ENCODE data around the gene KMT2C. TPM values are rescaled to one million over a fixed set of nuclear protein-coding genes. Genes with fewer than 3 reads are reported as not detected.
"Not testable (repeated sequence)": the region's sequence is repeated elsewhere in the genome, so short reads cannot be mapped to it uniquely, and the experiment has no call there.

The KMT2C gene
- total RNA-seq, result 59.4 and 68.4 TPM in 2 replicates

DNA sequence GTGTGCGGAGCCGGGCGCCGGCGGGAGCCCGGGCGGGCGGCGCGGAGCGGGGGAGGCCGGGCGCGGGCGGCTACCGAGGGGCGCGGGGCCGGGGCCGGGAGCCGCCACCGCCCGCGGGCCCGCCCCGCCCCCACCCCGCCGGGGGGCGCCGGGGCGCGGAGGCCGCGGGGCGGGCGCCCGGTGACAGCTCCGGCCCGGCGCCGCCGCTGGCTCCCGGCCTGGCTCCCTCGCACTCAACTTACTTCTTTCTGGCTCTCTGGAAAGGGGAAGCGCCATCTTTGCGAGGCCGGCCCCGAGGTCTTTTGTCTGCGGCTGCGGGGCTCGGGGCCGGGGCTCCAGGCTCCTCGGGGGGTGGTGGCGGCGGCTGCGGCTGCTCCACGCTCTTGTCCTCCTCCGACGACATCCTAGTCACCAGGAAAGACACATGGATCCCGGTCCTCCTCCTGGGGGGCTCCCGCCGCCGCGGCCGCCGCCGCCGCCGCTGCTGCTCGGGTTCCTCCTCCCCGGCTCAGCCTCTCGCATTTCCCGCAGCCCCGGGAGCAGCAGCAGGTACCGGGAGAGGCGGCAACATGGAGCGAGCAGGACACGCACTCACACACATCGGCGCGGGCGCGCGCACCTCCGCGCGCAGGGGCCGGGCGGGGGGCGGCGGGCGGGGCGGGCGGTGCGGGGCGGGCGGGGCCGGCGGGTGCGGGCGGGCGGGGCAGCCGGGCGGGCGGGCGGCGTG is at the start of gene KMT2C:
TSS of gene KMT2C (minus strand) at position 620 of the 727 bp plus-strand sequence. CDS start at position 403, 217 bp downstream.
- H3K27me3 Mint-ChIP-seq, result no peaks in the 10 kb centered on the region
- H3K9me3 Mint-ChIP-seq, result no peaks in the 10 kb centered on the region
- DNase-seq, result peak; percentile 87
- peaks cover 20% of the 10 kb centered on the region for H3K4me1 Mint-ChIP-seq
- H3K27ac Mint-ChIP-seq, result peak within 1 kb of the TSS; percentile 93
- peaks cover 2% of the 10 kb centered on the region for H3K36me3 Mint-ChIP-seq (ENCODE audit: low read depth)
- peak within 1 kb of the TSS; percentile 88 for H3K4me3 Mint-ChIP-seq
- intact Hi-C loops (cut with micrococcal nuclease), result loop anchor here (1.0 kb wide), 1 partner anchor 28 kb away; no protein-coding TSS in a partner anchor

DNA sequence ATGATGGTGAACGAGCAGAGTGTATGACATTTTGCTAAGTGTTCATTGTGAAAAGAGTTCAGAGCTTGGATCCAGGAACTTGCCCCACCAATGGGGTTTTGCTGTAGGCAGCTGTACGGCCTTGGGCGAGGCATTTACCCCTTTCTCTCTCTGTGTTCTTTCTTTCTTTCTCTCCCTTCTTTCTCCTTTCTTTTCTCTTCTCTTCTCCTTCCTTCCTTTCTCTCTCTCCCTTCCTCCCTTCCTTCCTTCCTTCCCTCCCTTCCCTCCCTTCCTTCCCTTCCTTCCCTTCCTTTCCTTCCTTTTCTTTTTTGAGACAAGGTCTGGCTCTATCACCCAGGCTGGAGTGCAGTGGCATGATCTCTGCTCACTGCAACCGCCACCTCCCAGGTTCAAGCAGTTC is 45.3 kb upstream of the KMT2C start:
- intact Hi-C loops (cut with micrococcal nuclease), result no loop called here
- Mint-ChIP-seq H3K36me3 (ENCODE audit: low read depth) (no peaks in the 10 kb centered on the region), H3K9me3 (no peaks in the 10 kb centered on the region), H3K4me3 (no peak overlapping the region), H3K27me3 (no peaks in the 10 kb centered on the region), H3K4me1 (no peaks in the 10 kb centered on the region), H3K27ac (no peak overlapping the region)
- no peak for DNase-seq

DNA sequence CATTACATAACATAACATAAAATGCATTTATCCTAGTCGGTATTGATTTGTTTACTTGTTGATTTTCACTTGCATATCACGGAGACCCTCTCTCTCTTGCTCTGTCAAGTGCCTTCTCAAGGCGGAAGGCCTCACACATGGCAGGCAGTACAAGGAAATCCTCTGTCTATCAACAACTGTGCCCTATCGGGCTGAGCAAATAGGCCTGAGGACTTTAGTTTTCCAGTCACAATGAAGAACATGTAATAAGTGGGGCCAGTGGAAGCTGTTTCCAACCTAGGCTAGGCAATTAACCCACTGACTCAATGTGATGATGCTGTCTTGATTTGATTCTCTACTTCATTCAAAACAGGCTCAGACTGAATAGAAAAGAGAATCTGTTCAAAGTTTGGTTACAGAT is 44.9 kb upstream of the KMT2C start:
- Mint-ChIP-seq H3K4me3 (no peak overlapping the region), H3K36me3 (ENCODE audit: low read depth) (no peaks in the 10 kb centered on the region), H3K4me1 (no peaks in the 10 kb centered on the region), H3K27me3 (no peaks in the 10 kb centered on the region), H3K9me3 (no peaks in the 10 kb centered on the region), H3K27ac (no peak overlapping the region)
- no peak for DNase-seq
- intact Hi-C loops (cut with micrococcal nuclease), result no loop called here

DNA sequence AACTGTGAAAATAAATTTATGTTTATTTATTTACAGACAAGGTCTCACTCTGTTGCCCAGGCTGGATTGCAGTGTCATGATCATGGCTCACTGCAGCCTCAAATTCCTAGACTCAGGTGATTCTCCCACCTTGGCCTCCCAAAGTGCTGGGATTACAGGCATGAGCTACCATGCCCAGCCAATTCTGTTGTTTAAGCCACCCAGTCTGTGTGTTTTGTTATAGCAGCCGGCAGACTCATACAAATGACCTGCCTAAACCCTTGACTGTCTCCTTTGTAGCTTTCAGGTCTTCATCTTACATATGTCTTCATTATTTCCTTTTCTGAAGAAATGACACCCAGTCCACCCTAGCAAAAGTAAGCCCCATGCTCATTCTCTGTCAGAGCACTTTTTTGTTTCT is 43.8 kb upstream of the KMT2C start:
- Mint-ChIP-seq H3K27me3 (no peaks in the 10 kb centered on the region), H3K4me3 (no peak overlapping the region), H3K9me3 (no peaks in the 10 kb centered on the region), H3K36me3 (ENCODE audit: low read depth) (no peaks in the 10 kb centered on the region), H3K27ac (no peak overlapping the region), H3K4me1 (no peaks in the 10 kb centered on the region)
- DNase-seq, result no peak
- intact Hi-C loops (cut with micrococcal nuclease), result no loop called here

DNA sequence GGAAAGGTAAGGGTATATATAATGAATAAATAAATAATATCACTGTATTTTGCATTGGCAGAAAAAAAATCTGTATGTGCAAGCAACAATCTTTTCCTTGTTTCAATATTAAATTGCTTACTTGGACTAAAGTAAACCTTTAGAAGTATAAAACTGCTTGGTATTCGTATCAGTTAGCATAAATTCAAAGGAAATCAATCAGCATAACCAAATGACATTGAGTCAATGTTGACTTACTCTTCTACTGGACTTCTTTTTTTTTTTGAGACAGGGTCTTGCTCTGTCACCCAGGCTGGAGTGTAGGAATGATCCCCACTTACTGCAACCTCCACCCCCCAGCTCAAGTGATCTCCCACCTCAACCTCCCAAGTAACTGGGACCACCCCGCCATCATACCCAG is 42.3 kb upstream of the KMT2C start:
- Mint-ChIP-seq H3K9me3 (no peaks in the 10 kb centered on the region), H3K27ac (no peak overlapping the region), H3K4me1 (no peaks in the 10 kb centered on the region), H3K27me3 (no peaks in the 10 kb centered on the region), H3K4me3 (no peak overlapping the region), H3K36me3 (ENCODE audit: low read depth) (no peaks in the 10 kb centered on the region)
- intact Hi-C loops (cut with micrococcal nuclease), result no loop called here
- no peak for DNase-seq

DNA sequence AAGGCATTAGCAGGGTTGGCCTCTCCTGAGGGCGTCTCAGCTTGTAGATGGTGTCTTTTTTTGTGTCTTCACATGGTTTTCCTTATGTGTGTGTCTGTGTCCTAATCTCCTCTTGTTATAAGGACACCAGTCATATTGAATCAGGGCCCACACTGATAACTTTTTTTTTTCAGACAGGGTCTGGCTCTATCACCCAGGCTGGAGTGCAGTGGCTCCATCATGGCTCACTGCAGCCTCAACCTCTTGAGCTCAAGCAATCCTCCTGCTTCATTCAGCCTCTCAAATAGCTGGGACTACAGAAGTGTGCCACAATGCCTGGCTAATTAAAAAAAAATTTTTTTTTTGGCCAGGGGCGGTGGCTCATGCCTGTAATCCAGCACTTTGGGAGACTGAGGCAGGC is 41.3 kb upstream of the KMT2C start:
- Mint-ChIP-seq H3K27me3 (no peaks in the 10 kb centered on the region), H3K4me1 (no peaks in the 10 kb centered on the region), H3K4me3 (no peak overlapping the region), H3K9me3 (no peaks in the 10 kb centered on the region), H3K36me3 (ENCODE audit: low read depth) (no peaks in the 10 kb centered on the region), H3K27ac (no peak overlapping the region)
- no peak for DNase-seq
- intact Hi-C loops (cut with micrococcal nuclease), result no loop called here

DNA sequence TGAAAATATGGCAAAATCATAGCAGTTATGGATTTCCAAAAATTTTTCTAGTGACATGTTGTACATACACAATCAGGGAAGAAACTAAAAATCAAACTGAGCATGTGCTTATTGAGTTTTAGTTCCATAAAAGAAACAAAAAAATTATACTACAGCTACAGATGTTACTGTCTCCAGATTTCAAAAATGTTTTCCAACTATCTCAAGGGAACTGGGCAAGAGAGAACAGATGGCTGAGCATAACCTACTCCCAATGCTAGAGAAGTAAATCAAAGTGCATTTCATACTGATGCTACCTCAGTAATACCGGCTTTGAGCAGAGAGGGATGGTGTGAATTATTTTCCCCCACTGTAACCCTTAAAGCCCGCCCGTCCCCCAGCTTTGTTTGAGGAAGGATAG is 40.7 kb upstream of the KMT2C start:
- DNase-seq, result no peak
- peaks cover under 1% of the 10 kb centered on the region for H3K9me3 Mint-ChIP-seq
- H3K36me3 Mint-ChIP-seq (ENCODE audit: low read depth), result no peaks in the 10 kb centered on the region
- no peak overlapping the region for H3K27ac Mint-ChIP-seq
- intact Hi-C loops (cut with micrococcal nuclease), result no loop called here
- no peaks in the 10 kb centered on the region for H3K27me3 Mint-ChIP-seq
- H3K4me3 Mint-ChIP-seq, result no peak overlapping the region
- H3K4me1 Mint-ChIP-seq, result no peaks in the 10 kb centered on the region

DNA sequence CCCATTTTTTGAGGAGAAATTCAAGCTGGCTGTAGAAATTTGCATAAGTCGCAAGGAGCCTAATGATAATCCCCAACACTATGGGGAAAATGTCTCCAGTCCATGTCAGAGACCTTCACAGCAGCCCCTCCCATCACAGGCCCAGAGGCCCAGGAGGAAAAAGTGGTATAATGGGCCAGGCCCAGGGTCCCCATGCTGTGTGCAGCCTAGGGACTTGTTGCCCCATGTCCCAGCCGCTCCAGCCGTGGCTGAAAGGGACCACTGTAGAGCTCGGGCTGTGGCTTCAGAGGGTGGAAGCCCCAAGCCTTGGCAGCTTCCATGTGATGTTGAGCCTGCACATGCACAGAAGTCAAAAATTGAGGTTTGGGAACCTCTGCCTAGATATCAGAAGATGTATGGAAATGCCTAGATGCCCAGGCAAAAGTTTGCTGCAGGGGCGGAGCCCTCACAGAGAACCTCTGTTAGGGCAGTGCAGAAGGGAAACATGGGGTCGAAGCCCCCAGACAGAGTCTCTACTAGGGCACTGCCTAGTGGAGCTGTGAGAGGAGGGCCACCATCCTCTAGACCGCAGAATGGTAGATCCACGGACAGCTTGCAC is 35.3 kb upstream of the KMT2C start:
- DNase-seq; H3K36me3 Mint-ChIP-seq (ENCODE audit: low read depth); intact Hi-C loops (cut with micrococcal nuclease); H3K4me1 Mint-ChIP-seq; H3K4me3 Mint-ChIP-seq; H3K27me3 Mint-ChIP-seq; H3K27ac Mint-ChIP-seq: not testable (repeated sequence)
- peaks cover 10% of the 10 kb centered on the region for H3K9me3 Mint-ChIP-seq

DNA sequence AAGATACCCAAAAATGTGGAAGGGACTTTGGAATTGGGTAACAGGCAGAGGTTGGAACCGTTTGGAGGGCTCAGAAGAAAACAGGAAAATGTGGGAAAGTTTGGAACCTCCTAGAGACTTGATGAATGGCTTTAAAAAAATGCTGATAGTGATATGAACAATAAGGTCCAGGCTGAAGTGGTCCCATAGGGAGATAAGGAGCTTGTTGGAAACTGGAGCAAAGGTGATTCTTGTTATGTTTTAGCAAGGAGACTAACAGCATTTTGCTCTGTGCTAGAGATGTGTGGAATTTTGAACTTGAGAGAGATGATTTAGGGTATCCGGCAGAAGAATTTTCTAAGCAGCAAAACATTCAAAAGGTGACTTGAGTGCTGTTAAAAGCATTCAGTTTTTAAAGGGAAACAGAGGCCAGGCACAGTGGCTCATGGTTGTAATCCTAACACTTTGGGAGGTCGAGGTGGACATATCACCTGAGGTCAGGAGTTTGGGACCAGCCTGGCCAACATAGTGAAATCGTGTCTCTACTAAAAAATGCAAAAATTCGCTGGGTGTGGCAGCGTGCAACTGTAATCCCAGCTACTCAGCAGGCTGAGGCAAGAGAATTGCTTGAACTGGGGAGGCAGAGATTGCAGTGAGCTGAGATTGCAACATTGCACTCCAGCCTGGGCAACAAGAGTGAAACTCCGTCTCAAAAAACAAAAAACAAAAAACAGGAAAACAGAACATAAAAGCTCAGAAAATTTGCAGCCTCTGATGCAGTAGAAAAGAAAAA is 34.6 kb upstream of the KMT2C start:
- H3K27ac Mint-ChIP-seq; DNase-seq; intact Hi-C loops (cut with micrococcal nuclease); H3K27me3 Mint-ChIP-seq; H3K4me3 Mint-ChIP-seq; H3K4me1 Mint-ChIP-seq; H3K36me3 Mint-ChIP-seq (ENCODE audit: low read depth): not testable (repeated sequence)
- H3K9me3 Mint-ChIP-seq, result peaks cover 10% of the 10 kb centered on the region

DNA sequence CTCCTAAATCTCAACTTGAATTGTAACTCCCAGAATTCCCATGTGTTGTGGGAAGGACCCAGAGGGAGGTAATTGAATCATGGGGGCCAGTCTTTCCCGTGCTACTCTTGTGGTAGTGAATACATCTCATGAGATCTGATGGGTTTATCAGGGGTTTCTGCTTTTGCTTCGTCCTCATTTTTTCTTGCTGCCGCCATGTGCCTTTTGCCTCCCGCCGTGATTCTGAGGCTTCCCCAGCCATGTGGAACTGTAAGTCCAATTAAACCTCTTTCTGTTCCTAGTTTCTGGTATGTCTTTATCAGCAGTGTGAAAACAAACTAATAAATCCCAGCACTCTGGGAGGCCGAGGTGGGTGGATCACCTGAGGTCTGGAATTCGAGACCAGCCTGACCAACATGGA is 33.8 kb upstream of the KMT2C start:
- not testable (repeated sequence) for H3K36me3 Mint-ChIP-seq (ENCODE audit: low read depth); DNase-seq; H3K4me3 Mint-ChIP-seq; H3K4me1 Mint-ChIP-seq; H3K27ac Mint-ChIP-seq; H3K27me3 Mint-ChIP-seq
- intact Hi-C loops (cut with micrococcal nuclease), result loop anchor here (10.0 kb wide), 1 partner anchor 1385 kb away; the partner anchor contains the start of genes AGAP3, FASTK and TMUB1
- H3K9me3 Mint-ChIP-seq, result peaks cover 10% of the 10 kb centered on the region

DNA sequence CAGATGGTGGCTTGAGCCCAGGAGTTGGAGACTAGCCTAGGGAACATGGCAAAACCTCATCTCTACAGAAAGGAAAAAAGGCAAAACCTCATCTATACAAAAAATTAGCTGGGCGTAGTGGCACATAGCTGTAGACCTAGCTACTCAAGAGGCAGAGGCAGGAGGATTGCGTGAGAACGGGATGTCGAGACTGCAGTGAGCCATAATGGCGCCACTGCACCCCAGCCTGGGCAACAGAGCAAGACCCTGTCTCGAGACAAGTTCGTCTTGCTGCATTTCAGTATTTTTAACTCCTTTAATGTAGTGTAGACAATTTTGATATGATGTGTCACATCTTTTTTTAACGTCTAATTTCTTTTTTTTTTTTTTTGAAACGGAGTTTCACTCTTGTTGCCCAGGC is 31.4 kb upstream of the KMT2C start:
- peaks cover 1% of the 10 kb centered on the region for H3K27me3 Mint-ChIP-seq
- no peak overlapping the region for H3K4me3 Mint-ChIP-seq
- H3K27ac Mint-ChIP-seq, result no peak overlapping the region
- intact Hi-C loops (cut with micrococcal nuclease), result loop anchor here (10.0 kb wide), 1 partner anchor 1382 kb away; the partner anchor contains the start of genes AGAP3, FASTK and TMUB1
- H3K4me1 Mint-ChIP-seq, result peaks cover 12% of the 10 kb centered on the region
- H3K36me3 Mint-ChIP-seq (ENCODE audit: low read depth), result peaks cover 2% of the 10 kb centered on the region
- DNase-seq, result no peak
- peaks cover 10% of the 10 kb centered on the region for H3K9me3 Mint-ChIP-seq

DNA sequence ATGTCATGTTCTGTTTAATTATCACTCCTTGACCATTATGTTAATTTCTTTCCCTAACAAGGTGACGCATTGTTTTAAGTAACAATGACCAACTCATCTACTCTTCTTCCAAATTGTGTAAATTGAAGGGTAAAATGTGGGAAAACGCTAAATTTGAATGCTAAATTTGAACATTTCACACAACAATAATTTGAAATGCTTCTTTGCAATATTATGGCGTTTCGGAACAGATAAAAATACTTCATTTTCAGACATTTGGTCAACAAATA is 29.2 kb upstream of the KMT2C start:
- Mint-ChIP-seq H3K9me3 (peaks cover 3% of the 10 kb centered on the region), H3K4me3 (peak overlapping the region; percentile 91), H3K4me1 (peaks cover 12% of the 10 kb centered on the region), H3K27me3 (peaks cover 1% of the 10 kb centered on the region), H3K36me3 (ENCODE audit: low read depth) (peaks cover 2% of the 10 kb centered on the region), H3K27ac (peak overlapping the region; percentile 89)
- DNase-seq, result no peak
- intact Hi-C loops (cut with micrococcal nuclease), result loop anchor here (2.0 to 10.0 kb wide), 2 partner anchors 128 to 1380 kb away; partner anchors contain the start of genes AGAP3, FASTK and TMUB1

DNA sequence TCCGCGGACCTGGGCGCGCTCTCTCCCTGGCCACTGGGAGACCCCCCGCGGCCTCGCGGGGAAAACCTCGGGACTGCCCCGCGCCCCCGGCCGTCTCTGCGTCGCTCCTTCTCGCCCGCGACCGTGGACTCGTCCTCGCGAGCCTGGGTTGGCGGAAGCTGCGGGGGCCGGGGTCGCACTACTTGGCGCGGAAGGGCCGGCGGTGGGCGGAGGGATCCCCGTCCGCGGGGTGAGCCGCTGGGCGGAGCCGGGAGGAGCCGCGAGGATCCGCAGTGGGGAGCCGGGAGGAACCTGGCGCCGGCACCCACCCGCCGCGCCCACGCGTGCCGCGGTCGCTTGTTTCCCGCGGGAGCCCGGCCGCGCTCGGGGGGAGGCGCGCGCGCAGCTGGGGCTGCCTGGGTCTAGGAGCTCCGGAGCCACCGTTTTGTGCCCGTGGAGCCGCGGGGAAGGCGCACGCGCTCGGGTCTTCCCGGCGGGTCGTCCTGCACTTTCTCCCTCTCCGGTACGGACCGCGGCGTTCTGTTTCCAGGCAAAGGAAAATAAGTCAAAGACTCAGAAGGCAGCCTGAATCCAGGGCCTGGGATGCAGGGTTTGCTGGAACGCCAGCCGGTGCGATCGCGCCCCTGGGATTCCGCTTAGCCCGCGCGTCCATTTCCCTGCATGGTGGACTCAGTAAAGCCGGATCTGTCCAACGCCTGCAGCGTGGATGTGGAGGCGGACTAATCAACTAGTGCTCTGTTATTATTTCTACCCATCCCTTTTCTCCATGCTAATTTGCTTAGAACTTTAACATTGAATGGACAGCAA is 28.7 kb upstream of the KMT2C start:
- intact Hi-C loops (cut with micrococcal nuclease), result loop anchor here (1.0 to 10.0 kb wide), 5 partner anchors 42 to 1380 kb away; partner anchors contain the start of genes ACTR3B, AGAP3, FASTK and TMUB1
- peak; percentile 93 for DNase-seq
- peak overlapping the region; percentile 89 for H3K27ac Mint-ChIP-seq
- peaks cover 2% of the 10 kb centered on the region for H3K36me3 Mint-ChIP-seq (ENCODE audit: low read depth)
- peaks cover 3% of the 10 kb centered on the region for H3K9me3 Mint-ChIP-seq
- peaks cover 1% of the 10 kb centered on the region for H3K27me3 Mint-ChIP-seq
- peaks cover 12% of the 10 kb centered on the region for H3K4me1 Mint-ChIP-seq
- H3K4me3 Mint-ChIP-seq, result peak overlapping the region; percentile 91

Data from activated CD4-positive, alpha-beta T cell treated with anti-CD3 and anti-CD28 coated beads, Interleukin-2, amount 10 ng/mL, durations not matched to agents 24 days and 14 days (primary cell).